Effector CD4-positive, alpha-beta T cell (primary cell): ENCODE results near the gene EEFSEC.
A peak's percentile ranks its signal among the peaks of the same experiment; 100 is the strongest.

Experiments
- DNase-seq: peaks from one replicate; pipeline ENCODE4 v3.0.0-alpha.2; 2020
- total RNA-seq: gene quantifications from one replicate; lab custom pipeline; 2026; lab: John Stamatoyannopoulos, UW

EEFSEC gene
- 16.9 reads per million, percentile 43 among the genes with 10 or more reads in this experiment for total RNA-seq

DNA sequence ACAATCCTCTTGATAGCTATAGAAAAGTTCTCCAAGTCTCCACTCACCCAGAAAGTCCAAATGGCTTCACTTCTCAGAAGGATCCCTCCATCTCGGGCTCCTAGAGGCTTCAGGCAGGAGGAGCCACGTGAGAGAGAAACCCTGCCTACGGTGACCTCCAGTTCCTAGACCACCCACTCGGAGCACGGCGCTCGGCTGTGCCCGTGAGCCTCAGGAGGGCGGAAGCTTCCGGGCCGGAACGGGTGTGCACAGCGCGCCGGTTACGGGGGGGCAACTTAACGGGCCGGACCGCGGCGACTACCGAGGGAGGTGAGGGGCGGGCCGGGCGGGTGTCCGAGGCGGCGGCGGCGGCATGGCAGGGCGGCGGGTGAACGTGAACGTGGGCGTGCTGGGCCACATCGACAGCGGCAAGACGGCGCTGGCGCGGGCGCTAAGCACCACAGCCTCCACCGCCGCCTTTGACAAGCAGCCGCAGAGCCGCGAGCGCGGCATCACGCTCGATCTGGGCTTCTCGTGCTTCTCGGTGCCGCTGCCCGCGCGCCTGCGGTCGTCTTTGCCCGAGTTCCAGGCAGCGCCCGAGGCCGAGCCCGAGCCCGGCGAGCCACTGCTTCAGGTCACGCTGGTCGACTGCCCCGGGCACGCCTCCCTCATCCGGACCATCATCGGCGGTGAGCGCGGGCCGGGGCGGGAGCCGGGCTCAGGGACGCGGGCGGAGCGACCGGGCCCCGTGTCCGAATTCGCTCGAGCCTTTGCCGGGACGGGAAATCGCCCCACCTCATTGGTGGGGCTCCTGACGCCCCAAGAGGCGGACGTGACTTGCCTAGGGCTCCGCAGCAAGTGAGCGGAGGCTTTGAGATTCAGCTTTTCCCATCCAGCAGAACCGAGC is at the start of gene EEFSEC:
EEFSEC (plus strand) TSS at position 326 of the 886 bp plus-strand sequence; CDS start at position 353, 27 bp downstream.
- DNase-seq: peak; percentile 71

- DNase-seq: no peak
Measured at GRCh38 chr3:128107834-128108233, 45.4 kb upstream of the EEFSEC start.

GRCh38 chr3:128111147-128111546 is 42.1 kb upstream of the EEFSEC start:
- DNase-seq: no peak

DNA sequence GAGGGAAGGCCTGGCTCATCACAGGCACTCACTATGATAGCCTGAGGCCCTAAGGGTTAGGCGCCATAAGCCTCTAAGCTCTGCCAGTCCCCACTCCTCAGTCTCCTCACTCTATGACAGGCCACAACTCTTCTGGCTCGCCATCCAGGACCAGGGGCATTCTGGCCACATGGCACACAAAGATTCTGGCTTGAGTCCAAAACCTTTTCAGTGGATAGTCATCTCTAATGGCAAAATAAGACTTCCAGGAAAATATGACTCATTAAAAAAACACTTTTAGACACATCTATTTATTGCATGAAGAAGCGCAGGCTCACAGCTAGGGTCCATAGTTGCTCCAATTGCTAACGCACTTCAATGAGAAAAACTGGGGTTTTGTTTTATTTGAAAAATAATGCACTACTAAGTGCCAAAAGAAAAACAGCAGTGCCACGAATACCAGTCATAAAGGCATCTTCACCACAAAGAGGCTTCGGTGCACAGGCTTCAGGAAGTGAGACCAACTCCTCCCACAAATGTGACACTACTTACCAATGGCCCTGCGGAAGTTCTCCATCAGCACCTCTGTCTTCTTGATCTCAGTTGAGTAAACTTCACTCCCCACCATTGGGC is 40.8 kb upstream of the EEFSEC start:
- DNase-seq: peak; percentile 9

GRCh38 chr3:128113817-128114794 is 39.2 kb upstream of the EEFSEC start:
- no peak for DNase-seq

GRCh38 chr3:128122013-128122412 is 31.3 kb upstream of the EEFSEC start:
- DNase-seq: no peak

DNA sequence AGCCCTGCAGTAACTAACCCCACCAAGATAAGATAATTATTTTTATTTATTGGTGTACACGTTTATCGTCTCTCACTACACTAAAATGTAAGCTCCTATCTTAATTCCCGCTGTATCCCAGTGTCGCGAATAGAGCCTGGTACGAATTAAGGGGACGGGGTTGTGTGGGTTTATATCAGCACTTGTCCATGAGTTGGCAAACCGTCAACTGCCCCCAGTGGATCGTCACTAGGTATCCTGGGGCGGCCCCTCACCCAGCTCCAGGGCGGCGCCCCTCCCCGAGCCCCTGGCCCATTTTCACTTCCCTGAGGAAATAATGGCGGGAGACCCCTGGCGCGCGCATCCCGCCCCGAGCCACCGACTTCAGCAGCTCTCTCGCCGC is 30.1 kb upstream of the EEFSEC start:
- no peak for DNase-seq

GRCh38 chr3:128123538-128124368 is 29.5 kb upstream of the EEFSEC start, which contains the start of gene RUVBL1:
Gene RUVBL1, minus strand, starts transcription at chr3:128123812. Its CDS starts 88 bp downstream, at chr3:128123724.
- DNase-seq: peak; percentile 95

GRCh38 chr3:128127236-128127635 is 26.0 kb upstream of the EEFSEC start:
- DNase-seq: no peak

- DNase-seq: no peak
Measured at GRCh38 chr3:128128251-128128650, 25.0 kb upstream of the EEFSEC start.

- DNase-seq: no peak
Measured at GRCh38 chr3:128131897-128132646, 21.2 kb upstream of the EEFSEC start.

DNA sequence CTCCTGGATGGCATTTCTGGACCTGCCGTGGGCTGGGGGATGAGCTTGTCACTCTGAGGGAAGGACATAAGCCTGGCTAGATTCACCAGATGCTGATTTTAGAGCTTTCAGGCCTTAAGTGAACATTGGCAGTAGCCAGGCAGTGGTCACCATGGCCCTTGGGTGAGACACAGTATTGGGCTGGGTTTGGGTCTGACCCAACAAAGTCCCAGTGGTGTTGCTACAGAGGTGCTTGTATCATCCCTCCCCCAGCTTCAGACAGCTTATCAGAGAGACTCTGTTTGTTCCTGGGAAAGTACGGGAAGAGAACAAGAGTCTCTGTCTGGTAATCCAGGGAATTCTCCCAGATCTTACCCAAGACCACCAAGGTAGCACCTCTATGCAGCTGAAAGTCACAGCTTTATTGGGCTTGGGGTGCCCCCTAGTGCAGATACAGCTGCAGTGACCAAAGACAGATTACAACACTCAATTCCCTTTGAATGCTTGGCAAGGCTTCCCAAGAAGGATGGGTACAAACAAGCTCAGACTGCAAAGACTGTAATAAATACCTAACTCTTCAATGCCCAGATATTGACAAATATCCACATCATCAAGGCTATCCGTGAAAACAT is 19.9 kb upstream of the EEFSEC start:
- DNase-seq: peak; percentile 40

GRCh38 chr3:128143496-128143895 is 9.8 kb upstream of the EEFSEC start:
- no peak for DNase-seq

DNA sequence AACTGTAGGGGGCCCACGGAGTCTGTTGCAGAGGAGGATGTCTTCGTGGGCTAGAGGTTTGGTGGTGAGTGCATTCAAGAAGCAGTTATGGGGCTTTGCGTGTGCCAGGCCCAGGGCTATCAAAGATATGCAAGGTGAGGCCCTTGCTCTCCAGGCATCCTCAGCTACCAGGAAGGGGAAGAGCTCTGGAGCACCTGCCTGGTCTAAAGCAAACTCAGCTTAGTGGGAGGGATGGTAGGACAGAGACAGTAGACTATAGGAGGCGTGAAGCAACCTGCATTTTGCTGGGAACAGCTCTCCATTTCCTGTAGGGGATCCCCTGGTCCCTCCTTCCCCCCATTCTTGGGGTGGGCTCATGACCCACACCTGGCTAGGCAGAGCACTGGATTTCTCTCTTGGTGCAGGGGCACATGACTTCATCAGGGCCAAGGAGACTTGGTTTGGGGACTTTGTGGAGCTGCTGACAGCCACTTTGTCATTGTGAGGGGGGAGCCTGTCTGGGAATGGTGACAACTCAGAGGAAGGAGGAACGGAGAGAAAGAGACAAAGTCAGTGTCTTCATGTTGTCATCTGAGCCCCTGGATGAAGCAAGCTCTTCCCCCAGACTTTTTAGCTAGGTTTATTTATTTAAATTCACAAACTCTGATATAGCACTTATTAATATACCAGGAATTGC is 8.6 kb upstream of the EEFSEC start:
- no peak for DNase-seq

- DNase-seq: no peak
Measured at GRCh38 chr3:128145279-128145678, 8.0 kb upstream of the EEFSEC start.

GRCh38 chr3:128146201-128146600 is 7.1 kb upstream of the EEFSEC start:
- DNase-seq: no peak

DNA sequence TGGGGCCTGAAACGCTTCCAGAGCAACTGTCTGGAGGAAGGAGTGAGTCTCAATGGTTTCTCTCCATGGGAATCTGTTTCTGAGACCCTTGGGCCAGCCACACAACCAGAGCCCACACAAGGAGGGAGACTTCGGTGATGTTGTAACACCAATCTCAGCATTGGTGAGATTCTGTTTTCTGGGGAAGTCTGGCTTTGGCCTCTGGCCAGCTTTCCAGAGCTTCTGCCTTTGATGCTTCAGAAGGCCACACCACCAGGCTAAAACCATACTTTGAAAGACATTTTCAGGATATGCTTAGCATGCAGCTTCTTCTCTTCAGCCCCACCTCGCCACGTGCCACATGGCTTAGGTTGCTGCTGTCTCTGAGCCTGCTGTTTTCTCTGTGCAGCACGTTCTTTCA is 3.6 kb upstream of the EEFSEC start:
- DNase-seq: no peak

DNA sequence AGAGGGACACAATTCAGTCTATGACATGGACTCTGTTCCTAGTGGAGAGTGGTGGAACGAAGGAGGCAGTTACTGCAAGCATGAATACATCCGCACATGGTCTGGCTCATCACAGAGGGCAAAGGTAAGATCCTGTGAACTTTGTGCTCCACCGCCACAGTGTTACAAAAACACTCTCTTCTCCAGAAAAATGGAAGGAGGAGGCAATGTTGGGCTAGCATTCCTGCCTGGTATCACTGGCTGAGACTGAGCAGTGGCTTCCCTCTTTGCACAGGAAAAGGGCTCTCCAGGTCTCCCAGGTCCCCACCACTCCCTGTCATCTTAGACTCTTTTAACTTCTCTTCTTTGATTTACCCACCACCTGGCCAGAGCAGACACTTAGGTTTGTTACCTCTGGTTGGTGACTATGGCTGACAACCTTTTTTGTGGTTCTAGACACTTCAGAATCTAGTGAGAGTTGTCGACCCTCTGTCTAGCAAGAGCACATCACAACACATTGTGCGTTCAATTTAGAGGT is 1.5 kb upstream of the EEFSEC start:
- DNase-seq: no peak

DNA sequence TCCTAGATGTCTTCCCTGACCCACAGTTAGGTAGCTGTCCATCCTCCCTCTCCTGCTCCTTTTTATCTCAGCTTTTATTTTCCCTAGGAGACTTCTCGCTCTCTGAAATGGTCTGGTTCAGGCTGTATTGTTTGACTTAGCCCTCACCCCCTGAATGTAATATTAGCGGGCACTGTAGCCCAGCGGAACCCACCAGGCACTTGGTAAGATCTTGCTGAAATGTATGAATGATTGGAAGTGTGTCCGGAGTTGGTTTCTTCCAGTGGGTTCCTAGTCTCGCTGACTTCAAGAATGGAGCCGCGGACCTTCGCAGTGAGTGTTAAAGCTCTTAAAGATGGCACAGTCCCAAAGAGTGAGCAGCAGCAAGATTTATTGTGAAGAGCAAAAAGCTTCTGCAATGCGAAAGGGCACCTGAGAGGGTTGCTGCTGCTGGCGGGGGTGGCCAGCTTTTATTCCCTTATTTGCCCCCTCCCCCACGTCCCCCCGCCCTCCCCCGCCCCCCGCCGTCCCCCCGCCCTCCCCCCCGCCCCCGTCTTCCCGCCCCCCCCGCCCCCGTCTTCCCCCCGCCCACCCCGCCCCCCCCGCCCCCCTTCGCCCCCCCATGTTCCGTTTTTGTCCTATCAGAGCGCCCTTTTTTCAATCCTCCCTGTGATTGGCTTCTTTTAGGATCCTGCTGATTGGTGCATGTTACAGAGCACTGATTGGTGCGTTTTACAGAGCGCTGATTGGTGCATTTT is 694 bp upstream of the EEFSEC start:
- DNase-seq: no peak
